Stimulated activated effector memory CD8-positive, alpha-beta T cell treated with anti-CD3 and anti-CD28 coated beads, Interleukin-12 subunit alpha, Interleukin-12 subunit beta, amount 100 ng/mL, for 72 hours (primary cell): Measurements from ENCODE around the gene CLPTM1.
"Not testable (repeated sequence)": the region's sequence is repeated elsewhere in the genome, so short reads cannot be mapped to it uniquely, and the experiment has no call there.

Experiments
- ATAC-seq: fragments of 150-1000 bp; cut with Tn5 transposase; 2 replicates; pipeline ENCODE4 v1.10.0; 2021
- DNase-seq, 2 donors: peaks; one replicate each; pipeline ENCODE4 v3.0.0; 2021 to 2022; ENCODE audit warnings: low spot score in 2 of 2
- H3K27ac Mint-ChIP-seq: one replicate; pipeline ENCODE4 v1.8.0; 2022; ENCODE audit warnings: mild to moderate bottlenecking, mixed read lengths
- H3K36me3 Mint-ChIP-seq: one replicate; pipeline ENCODE4 v1.8.0; 2022; ENCODE audit warnings: mild to moderate bottlenecking, mixed read lengths
- H3K4me1 Mint-ChIP-seq: one replicate; pipeline ENCODE4 v1.8.0; 2022; ENCODE audit warnings: mixed read lengths
- H3K4me3 Mint-ChIP-seq: one replicate; pipeline ENCODE4 v1.8.0; 2022; ENCODE audit warnings: mild to moderate bottlenecking, mixed read lengths
- H3K9me3 Mint-ChIP-seq: one replicate; pipeline ENCODE4 v1.8.0; 2022; ENCODE audit warnings: mixed read lengths

Gene CLPTM1

DNA sequence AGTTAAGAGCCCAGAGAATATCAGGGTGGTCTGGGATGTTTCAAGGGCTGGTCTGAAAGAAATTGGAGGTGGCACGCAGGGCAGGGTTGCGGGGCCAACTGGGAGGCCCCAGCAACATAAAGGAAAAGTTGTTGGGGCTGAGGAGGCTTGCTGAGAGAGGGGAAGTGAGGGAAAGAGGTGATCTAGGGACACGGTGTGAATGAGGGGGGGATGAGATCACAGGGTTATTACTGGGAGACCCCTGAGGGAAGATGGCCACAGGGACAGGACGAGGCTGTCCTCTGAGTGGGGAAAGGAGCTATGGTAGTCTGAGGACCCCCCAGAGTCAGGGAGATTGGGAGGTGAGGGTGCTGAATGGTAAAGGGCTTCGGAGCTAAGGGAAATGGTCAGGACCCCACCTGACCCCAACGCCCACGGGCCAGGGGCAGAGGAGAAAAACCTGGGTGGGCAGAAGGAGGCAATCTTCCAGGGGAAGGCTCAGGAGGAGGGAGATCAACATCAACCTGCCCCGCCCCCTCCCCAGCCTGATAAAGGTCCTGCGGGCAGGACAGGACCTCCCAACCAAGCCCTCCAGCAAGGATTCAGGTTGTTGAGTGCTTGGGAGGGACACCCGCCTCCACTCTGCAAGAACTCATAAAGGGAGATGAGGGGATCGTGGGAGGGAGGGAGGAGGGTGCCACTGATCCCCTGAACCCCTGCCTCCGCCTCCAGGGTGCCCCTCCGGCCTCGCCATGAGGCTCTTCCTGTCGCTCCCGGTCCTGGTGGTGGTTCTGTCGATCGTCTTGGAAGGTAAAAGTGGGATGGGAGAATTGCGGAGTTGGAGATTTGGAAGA, 28.7 kb upstream of the CLPTM1 start:
- H3K4me3 Mint-ChIP-seq: peak overlapping the region; percentile 72
- peaks cover 14% of the 10 kb centered on the region for H3K4me1 Mint-ChIP-seq
- not testable (repeated sequence) for H3K9me3 Mint-ChIP-seq, H3K36me3 Mint-ChIP-seq, ATAC-seq, DNase-seq
- peak overlapping the region; percentile 74 for H3K27ac Mint-ChIP-seq

DNA sequence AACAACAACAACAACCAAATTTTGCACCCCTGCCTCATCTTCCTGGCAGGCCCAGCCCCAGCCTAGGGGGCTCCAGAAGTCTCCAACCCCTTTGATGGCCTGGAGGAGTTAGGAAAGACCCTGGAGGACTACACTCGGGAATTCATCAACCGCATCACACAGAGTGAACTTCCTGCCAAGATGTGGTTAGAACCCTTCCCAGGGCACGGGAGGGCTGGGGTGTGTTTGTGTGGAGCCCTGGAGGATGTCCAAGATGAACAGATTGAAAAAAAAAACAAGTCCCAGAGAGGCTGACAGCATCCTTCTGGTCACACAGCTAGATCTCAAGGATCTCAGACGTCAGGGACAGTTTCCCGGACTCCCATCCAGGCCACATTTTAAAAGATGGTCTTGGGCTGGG, 27.4 kb upstream of the CLPTM1 start:
- Mint-ChIP-seq H3K27ac (no peak overlapping the region), H3K4me1 (peaks cover 14% of the 10 kb centered on the region), H3K4me3 (no peak overlapping the region), H3K9me3 (no peaks in the 10 kb centered on the region), H3K36me3 (peaks cover 5% of the 10 kb centered on the region)
- DNase-seq: no peak
- no peak for ATAC-seq

DNA sequence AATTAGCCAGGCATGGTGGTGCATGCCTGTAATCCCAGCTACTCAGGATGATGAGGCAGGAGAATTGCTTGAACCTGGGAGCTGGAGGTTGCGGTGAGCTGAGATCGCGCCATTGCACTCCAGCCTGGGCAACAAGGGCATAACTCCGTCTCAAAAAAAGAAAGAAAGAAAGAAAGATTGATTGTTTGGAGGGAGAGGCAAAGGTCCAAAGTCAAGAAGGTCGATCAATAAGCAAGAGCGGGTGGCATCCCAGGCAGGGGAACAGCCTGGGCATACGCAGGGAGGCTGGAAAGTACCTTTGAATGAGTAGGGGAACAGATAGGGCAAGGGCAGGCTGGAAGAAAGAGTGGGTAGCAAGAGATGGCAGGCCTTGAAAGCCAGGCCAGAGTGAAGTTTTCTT, 25.1 kb upstream of the CLPTM1 start:
- no peak for DNase-seq
- Mint-ChIP-seq H3K9me3 (no peaks in the 10 kb centered on the region), H3K4me3 (no peak overlapping the region), H3K4me1 (peaks cover 14% of the 10 kb centered on the region), H3K27ac (no peak overlapping the region), H3K36me3 (peaks cover 5% of the 10 kb centered on the region)
- no peak for ATAC-seq

DNA sequence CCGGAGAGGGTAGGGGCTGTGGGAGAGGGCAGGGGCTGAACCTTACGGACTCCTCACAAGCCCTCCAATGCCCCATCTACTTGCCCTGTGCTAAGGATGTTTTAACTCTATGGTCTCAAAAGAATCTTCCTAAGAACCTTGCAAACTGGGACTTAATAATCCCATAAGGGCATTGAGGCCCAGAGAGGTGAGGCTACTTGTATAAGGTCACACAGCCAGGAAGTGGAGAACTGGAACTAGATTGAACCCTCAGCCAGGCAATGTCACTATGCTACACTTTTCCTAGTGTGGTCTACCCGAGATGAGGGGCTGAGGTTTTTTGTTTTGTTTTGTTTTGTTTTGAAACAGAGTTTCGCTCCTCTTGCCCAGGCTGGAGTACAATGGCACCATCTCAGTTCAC, 23.6 kb upstream of the CLPTM1 start:
- H3K4me3 Mint-ChIP-seq: no peak overlapping the region
- ATAC-seq (no peak), DNase-seq (no peak)
- H3K27ac Mint-ChIP-seq: no peak overlapping the region
- no peaks in the 10 kb centered on the region for H3K9me3 Mint-ChIP-seq
- H3K36me3 Mint-ChIP-seq: peaks cover 5% of the 10 kb centered on the region
- H3K4me1 Mint-ChIP-seq: peaks cover 8% of the 10 kb centered on the region

DNA sequence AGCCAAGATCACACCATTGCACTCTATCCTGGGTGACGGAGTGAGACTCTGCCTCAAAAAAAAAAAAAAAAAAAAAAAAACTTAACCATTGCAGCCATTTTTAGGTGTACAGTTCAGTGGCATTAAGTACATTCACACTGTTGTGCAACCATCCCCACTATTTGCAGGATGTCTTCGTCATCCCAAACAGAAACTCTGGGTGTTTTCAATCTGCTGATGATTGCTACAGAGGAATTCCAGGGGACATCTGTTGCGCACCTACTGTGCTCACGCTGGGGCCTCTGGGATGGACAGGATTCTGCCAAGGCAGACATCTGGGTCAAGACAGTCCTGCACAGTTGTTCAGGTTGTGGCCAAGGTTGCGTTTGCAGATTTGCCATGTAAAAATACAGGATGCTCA, 15.5 kb upstream of the CLPTM1 start:
- ATAC-seq (no peak), DNase-seq (no peak)
- no peak overlapping the region for H3K4me3 Mint-ChIP-seq
- no peaks in the 10 kb centered on the region for H3K36me3 Mint-ChIP-seq
- no peaks in the 10 kb centered on the region for H3K9me3 Mint-ChIP-seq
- H3K27ac Mint-ChIP-seq: no peak overlapping the region
- no peaks in the 10 kb centered on the region for H3K4me1 Mint-ChIP-seq

DNA sequence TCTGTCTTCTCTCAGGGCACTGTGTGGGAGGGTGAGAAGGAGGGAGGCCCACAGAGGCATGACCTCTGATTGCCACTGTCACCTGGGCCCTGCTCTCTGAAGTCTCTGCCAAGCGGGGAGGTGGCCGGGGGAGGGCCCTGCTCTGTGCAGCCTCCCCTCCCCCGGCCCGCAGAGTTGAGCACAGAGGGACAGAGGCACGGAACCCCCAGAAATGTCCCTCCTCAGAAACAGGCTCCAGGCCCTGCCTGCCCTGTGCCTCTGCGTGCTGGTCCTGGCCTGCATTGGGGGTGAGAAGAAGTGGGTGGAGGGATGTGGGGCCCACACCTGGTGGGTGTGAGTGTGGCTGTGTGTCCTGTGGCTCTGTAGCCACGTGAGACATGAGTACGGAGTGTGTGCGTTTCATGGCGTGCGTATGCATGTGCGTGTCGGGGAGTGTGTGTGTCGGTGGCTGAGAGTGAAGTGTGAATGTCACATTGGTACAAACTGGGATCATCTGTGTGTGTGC, 13.1 kb upstream of the CLPTM1 start, which contains the start of gene APOC4:
Gene APOC4, plus strand, starts transcription at position 171 of the 505 bp plus-strand sequence. Its CDS starts 41 bp downstream, at position 212.
- no peak within 1 kb of the TSS for H3K4me3 Mint-ChIP-seq
- DNase-seq (no peak), ATAC-seq (peak; percentile 8)
- no peaks in the 10 kb centered on the region for H3K36me3 Mint-ChIP-seq
- H3K27ac Mint-ChIP-seq: no peak within 1 kb of the TSS
- no peaks in the 10 kb centered on the region for H3K4me1 Mint-ChIP-seq
- no peaks in the 10 kb centered on the region for H3K9me3 Mint-ChIP-seq

DNA sequence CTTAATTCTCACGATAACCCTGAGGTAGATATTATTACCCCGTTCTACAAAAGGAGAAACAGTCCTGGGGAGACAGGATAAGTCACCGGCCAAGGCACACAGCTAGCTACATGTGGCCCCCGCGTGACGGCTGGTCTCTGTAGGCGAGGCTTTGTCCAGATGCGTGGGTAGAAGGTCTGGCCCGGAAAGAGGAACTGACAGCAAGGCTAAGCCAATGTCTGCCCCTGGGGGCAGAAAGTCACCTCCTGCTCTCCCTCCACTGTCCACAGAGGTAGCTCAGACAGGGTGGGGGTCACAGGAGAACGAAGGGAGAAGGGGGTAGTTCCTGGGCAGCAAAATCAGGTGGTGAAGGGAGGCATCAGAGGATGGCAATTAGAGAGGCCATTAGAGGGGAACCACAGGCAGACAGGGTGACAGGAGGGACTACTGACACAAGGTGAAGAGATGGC, 11.4 kb upstream of the CLPTM1 start:
- Mint-ChIP-seq H3K4me1 (no peaks in the 10 kb centered on the region), H3K27ac (no peak overlapping the region), H3K4me3 (no peak overlapping the region), H3K9me3 (no peaks in the 10 kb centered on the region), H3K36me3 (peaks cover 7% of the 10 kb centered on the region)
- DNase-seq (no peak), ATAC-seq (peak; percentile 17)

DNA sequence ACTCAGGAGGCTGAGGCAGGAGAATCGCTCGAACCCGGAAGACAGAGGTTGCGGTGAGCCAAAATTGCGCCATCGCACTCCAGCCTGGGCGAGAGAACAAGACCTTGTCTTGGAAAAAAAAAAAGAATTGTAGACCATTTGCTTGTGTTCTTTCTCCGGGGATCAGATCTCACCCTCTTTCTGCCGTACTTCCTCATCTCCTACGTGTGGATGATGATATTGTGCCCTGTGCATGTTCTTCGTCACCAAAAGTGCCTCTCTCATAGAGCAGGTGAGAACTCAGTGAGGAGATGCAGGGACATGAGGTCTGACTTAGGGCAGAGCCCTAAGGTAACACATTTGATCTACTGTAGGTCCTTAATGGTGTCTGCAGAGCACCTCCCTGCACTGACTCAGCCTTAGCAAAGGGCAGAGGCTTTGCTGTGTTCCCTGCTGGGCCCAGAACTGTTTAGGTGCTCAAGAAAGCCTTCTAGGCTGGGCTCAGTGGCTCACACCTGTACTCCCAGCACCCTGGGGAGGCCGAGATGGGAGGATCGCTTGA, 8.1 kb upstream of the CLPTM1 start:
- ATAC-seq (no peak), DNase-seq (no peak)
- H3K4me3 Mint-ChIP-seq: no peak overlapping the region
- no peaks in the 10 kb centered on the region for H3K4me1 Mint-ChIP-seq
- H3K9me3 Mint-ChIP-seq: no peaks in the 10 kb centered on the region
- H3K36me3 Mint-ChIP-seq: peaks cover 7% of the 10 kb centered on the region
- no peak overlapping the region for H3K27ac Mint-ChIP-seq

DNA sequence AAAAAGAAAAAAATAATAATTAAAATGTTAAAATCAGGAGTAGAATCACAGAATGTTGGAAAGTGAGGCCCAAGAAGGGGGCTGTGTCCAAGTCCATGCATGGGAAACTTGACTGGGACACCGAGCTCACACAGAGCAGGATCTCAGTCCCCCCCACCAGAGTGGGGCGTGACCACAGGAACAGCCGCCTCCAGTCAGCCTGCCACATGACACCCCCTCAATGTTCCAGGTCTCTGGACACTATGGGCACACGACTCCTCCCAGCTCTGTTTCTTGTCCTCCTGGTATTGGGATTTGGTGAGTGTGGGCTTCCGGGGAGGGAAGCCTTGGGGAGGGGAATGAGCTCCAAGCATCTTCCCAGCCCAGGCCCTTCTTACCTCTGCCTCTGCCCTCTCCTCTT, 6.9 kb upstream of the CLPTM1 start:
- no peak overlapping the region for H3K4me3 Mint-ChIP-seq
- H3K36me3 Mint-ChIP-seq: peaks cover 7% of the 10 kb centered on the region
- DNase-seq (no peak), ATAC-seq (no peak)
- H3K27ac Mint-ChIP-seq: no peak overlapping the region
- H3K4me1 Mint-ChIP-seq: no peaks in the 10 kb centered on the region
- H3K9me3 Mint-ChIP-seq: no peaks in the 10 kb centered on the region

DNA sequence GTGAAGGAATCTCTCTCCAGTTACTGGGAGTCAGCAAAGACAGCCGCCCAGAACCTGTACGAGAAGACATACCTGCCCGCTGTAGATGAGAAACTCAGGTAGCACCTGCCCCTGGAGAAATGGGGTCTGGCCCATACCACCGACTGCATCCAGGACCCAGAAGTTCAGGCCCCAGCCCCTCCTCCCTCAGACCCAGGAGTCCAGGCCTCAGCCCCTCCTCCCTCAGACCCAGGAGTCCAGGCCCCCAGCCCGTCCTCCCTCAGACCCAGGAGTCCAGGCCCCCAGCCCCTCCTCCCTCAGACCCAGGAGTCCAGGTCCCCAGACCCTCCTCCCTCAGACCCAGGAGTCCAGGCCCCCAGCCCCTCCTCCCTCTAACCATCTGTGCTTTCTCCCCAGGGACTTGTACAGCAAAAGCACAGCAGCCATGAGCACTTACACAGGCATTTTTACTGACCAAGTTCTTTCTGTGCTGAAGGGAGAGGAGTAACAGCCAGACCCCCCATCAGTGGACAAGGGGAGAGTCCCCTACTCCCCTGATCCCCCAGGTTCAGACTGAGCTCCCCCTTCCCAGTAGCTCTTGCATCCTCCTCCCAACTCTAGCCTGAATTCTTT, 6.3 kb upstream of the CLPTM1 start:
- Mint-ChIP-seq H3K27ac (no peak overlapping the region), H3K4me1 (peaks cover 4% of the 10 kb centered on the region), H3K36me3 (peaks cover 7% of the 10 kb centered on the region), H3K4me3 (no peak overlapping the region), H3K9me3 (no peaks in the 10 kb centered on the region)
- ATAC-seq (no peak), DNase-seq (no peak)

DNA sequence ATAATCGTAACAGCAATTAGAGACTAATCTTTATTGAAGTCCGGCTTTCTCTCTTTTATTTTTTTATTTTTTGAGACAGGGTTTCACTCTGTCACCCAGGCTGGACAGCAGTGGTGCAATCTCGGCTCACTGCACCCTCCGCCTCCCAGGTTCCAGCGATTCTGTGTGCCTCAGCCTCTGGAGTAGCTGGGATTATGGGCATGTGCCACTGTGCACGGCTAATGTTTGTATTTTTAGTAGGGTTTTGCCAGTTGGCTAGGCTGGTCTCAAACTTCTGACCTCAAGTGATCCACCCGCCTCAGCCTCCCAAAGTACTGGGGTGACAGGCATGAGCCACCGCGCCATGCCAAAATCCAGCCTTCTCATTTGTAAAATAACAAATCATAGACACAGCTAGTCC, 5.6 kb upstream of the CLPTM1 start:
- Mint-ChIP-seq H3K4me1 (peaks cover 4% of the 10 kb centered on the region), H3K36me3 (peaks cover 12% of the 10 kb centered on the region), H3K27ac (no peak overlapping the region), H3K9me3 (no peaks in the 10 kb centered on the region), H3K4me3 (no peak overlapping the region)
- no peak for ATAC-seq
- no peak for DNase-seq

DNA sequence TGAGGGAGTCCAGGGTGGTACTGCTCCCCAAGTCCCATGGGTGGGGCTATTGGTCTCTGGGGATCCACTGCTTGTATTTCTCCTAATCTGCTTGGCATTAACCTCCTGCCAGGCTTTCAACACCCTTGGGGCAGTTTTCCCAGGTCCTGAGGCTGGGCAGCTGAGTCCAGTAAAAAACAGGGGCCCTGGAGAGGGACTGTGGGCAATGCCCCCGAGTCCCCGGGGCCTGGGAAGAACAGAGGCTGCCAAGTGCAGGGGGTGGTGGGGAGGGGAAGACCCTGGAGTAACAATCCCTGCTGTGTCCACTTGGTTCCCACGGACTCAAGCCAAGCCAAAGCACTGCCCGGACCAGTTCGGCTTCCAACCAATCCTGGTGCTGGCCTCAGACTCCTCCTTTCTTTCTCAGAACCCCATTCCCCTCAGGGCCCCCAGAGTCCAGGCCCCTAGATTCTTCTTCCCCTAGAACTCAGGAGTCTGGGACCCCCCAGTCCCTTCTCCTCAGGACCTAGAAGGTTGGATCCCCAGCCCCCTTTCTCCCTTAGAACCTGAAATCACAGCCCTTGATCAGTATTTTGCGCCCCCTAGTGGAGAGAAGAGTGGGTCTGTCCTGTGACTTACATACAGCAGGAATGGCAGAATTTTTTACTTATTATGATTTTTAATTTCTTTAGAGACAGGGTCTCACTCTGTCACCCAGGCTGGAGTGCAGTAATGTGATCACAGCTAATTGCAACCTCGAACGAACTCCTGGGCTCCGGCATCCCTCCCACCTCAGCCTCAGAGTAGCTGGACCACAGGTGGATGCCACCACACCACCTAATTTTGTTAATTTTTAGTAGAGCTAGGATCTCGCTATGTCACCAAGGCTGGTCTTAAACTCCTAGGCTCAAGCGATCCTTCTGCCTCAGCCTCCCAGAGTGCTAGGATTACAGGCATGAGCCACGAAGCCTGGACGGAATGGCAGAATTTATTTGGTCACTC, 3.7 kb upstream of the CLPTM1 start:
- H3K4me3 Mint-ChIP-seq: no peak overlapping the region
- ATAC-seq (no peak), DNase-seq (peak; percentile 48 to 70)
- H3K9me3 Mint-ChIP-seq: no peaks in the 10 kb centered on the region
- peaks cover 15% of the 10 kb centered on the region for H3K4me1 Mint-ChIP-seq
- peaks cover 18% of the 10 kb centered on the region for H3K36me3 Mint-ChIP-seq
- H3K27ac Mint-ChIP-seq: peak overlapping the region; percentile 52

DNA sequence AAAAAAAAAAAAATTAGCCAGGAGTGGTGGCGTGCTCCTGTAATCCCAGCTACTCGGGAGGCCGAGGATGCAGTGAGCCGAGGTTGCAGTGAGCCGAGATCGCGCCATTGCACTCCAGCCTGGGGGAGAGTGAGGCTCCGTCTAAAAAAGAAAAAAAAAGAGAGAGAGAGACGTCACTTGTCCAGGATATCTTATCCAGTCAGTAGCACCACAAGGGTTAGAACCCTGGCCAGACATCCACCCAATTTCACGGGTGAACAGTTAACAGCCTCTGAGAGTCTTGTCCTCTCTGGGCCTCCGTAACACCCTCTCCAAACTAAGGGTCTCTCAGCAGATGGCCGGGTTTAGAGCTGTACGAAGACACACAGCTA, 917 bp upstream of the CLPTM1 start:
- H3K27ac Mint-ChIP-seq: peak overlapping the region; percentile 92
- H3K9me3 Mint-ChIP-seq: no peaks in the 10 kb centered on the region
- DNase-seq (no peak), ATAC-seq (peak; percentile 0)
- H3K4me3 Mint-ChIP-seq: peak overlapping the region; percentile 87
- peaks cover 34% of the 10 kb centered on the region for H3K4me1 Mint-ChIP-seq
- H3K36me3 Mint-ChIP-seq: peaks cover 19% of the 10 kb centered on the region

DNA sequence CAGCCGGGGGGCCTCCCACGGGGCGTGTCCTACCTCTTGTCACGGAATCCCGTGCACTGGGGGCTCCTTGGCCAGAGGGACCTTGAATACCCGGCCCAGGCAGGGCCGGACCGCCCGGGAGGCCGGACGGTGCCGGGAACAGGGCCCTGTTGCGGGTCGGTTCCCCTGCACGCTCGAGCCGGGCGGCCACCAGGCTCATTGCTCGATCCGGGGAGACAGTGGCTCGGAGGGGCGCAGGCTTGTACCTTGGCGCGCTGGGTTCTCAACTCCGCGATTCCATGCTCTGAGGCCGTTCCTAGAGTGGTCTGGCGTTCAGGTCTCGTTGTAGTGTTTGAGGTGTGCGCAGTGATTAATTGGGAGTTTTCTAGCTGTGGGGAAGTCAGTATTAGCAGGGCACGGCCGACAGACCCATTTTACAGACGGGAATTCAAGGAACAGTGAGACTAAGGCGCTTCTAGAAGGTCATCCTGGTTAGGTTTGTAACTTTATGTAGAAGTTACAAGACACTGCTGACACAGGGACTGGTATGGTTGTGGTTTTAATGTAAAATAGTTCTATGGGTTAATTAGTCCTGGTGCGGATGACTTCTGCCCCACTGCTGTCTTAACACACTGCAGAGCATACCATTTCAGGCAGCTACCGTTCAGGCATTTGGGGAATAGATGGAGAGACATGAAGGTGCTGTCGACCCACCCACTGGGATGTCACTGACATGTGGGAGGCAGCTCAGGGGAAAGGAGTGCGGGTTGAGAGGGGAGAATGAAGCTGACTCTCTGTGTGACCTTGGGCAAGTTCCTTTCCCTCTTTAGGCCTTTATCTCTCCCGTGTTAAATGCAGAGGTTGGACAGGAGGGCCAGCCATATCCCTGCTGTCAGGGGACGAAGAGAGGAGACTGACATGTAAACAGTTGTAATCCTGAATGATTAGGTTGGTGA, 592 bp downstream of the CLPTM1 start:
- H3K36me3 Mint-ChIP-seq: peaks cover 25% of the 10 kb centered on the region
- peak; percentile 31 for ATAC-seq
- DNase-seq: no peak
- peak overlapping the region; percentile 92 for H3K27ac Mint-ChIP-seq
- peaks cover 49% of the 10 kb centered on the region for H3K4me1 Mint-ChIP-seq
- H3K9me3 Mint-ChIP-seq: no peaks in the 10 kb centered on the region
- H3K4me3 Mint-ChIP-seq: peak overlapping the region; percentile 87
